GM12891 (cell line): ENCODE results near the gene GCKR.

Experiments
- POLR2A ChIP-seq: IDR thresholded peaks from 2 replicates; pipeline ENCODE4 v1.6.1; 2011; ENCODE audit warnings: low read depth, low read length, control low read depth
- POLR2AphosphoS5 ChIP-seq: IDR thresholded peaks from 2 replicates; pipeline ENCODE4 v1.6.1; 2011; ENCODE audit warnings: low read depth, low read length, control low read depth
- SPI1 ChIP-seq: IDR thresholded peaks from 2 replicates; pipeline ENCODE4 v1.6.1; 2011; ENCODE audit warnings: low read depth, low read length, control low read depth
- TAF1 ChIP-seq: IDR thresholded peaks from 2 replicates; pipeline ENCODE4 v1.6.1; 2011; ENCODE audit warnings: low read depth, low read length, control low read depth

DNA sequence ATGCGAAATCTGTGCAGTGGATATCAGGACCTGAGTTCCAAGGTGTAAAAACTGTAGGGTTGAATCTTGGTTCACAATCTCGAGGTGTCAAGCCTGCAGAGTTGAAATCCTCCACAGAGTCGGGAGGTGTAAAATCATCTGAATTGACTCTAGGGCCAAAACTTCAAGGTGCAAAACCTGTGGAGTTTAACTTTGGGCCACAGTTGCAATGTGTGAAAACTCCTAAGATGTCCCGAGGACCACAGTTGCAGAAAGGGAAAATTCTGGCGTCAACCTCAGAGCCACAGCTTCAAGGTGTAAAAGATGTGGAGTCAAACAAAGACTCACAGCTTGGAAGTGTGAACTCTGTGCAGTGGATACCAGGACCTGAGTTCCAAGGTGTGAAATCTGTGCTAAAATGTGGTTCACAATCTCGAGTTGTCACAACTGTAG is 76.4 kb downstream of the GCKR start:
- TF ChIP-seq POLR2A: no peak
- no peak for TF ChIP-seq POLR2AphosphoS5
- TF ChIP-seq TAF1: no peak
- TF ChIP-seq SPI1: no peak
